Duodenal mucosa (tissue), 2 donors: ENCODE results near the gene LMNTD1.

Source experiments
- H3K27ac ChIP-seq: one replicate; pipeline ENCODE4 v1.7.0; 2013; ENCODE audit warnings: low read depth, low read length
- H3K27me3 ChIP-seq, 2 donors: one replicate each; pipeline ENCODE4 v1.7.0; 2013; ENCODE audit warnings: low read length in 2 of 2, control low read depth in 1 of 2; ENCODE audit not compliant: insufficient read depth in 2 of 2, control insufficient read depth in 1 of 2
- H3K36me3 ChIP-seq, 2 donors: one replicate each; pipeline ENCODE4 v1.7.0; 2013; ENCODE audit warnings: low read length in 2 of 2, control low read depth in 1 of 2; ENCODE audit not compliant: insufficient read depth in 2 of 2, control insufficient read depth in 1 of 2
- H3K4me1 ChIP-seq, 2 donors: one replicate each; pipeline ENCODE4 v1.7.0; 2013; ENCODE audit warnings: low read length in 2 of 2, control low read depth in 1 of 2; ENCODE audit not compliant: insufficient read depth in 2 of 2, control insufficient read depth in 1 of 2
- H3K4me3 ChIP-seq, 2 donors: one replicate each; pipeline ENCODE4 v1.7.0; 2013; ENCODE audit warnings: low read length in 2 of 2, low read depth in 1 of 2
- H3K9ac ChIP-seq, 2 donors: one replicate each; pipeline ENCODE4 v1.7.0; 2013; ENCODE audit warnings: low read length in 2 of 2, low read depth in 1 of 2
- H3K9me3 ChIP-seq, 2 donors: one replicate each; pipeline ENCODE4 v1.7.0; 2013; ENCODE audit warnings: low read length in 2 of 2, control low read depth in 1 of 2; ENCODE audit not compliant: control insufficient read depth in 1 of 2

The LMNTD1 gene

DNA sequence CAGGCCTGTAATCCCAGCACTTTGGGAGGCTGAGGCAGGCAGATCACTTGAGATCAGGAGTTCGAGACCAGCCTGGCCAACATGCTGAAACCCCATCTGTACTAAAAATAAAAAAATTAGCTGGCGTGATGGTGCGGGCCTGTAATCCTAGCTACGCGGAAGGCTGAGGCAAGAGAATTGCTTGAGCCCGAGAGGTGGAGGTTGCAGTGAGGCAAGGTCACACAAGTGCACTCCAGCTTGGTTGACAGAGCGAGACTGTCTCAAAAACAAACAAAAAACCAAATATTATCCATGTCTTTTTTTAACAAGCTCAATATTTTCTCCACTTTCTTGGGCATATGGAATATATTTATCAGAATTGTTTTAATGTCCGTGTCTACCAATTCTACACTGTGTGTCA lies 89.6 kb downstream of the LMNTD1 start:
- H3K4me1 ChIP-seq: no peaks in the 10 kb centered on the region
- H3K4me3 ChIP-seq: no peak overlapping the region
- H3K27ac ChIP-seq: no peak overlapping the region
- H3K9me3 ChIP-seq: no peaks in the 10 kb centered on the region
- H3K27me3 ChIP-seq: no peaks in the 10 kb centered on the region
- no peak overlapping the region for H3K9ac ChIP-seq
- no peaks in the 10 kb centered on the region for H3K36me3 ChIP-seq

DNA sequence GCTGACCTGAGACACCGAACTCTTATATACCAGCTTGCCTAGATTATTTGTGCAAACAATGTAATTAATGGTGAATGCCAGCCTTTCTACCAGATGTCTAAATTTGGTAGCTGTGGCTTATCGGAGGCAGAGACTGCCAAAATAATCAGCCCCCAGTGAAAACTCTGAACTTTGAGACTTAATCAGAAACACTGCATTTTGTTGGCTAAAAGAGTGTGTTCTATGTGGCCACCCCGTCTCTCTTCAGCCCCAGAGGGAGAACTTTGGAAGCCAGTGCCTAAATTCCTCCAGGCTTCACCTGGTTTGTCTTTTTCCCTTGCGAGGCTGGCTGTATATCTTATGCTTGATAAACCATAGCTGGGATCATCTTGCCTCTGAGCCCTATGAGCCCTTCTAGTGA lies 90.1 kb downstream of the LMNTD1 start:
- no peak overlapping the region for H3K27ac ChIP-seq
- H3K4me1 ChIP-seq: no peaks in the 10 kb centered on the region
- no peak overlapping the region for H3K4me3 ChIP-seq
- H3K9me3 ChIP-seq: no peaks in the 10 kb centered on the region
- no peaks in the 10 kb centered on the region for H3K27me3 ChIP-seq
- no peak overlapping the region for H3K9ac ChIP-seq
- no peaks in the 10 kb centered on the region for H3K36me3 ChIP-seq

DNA sequence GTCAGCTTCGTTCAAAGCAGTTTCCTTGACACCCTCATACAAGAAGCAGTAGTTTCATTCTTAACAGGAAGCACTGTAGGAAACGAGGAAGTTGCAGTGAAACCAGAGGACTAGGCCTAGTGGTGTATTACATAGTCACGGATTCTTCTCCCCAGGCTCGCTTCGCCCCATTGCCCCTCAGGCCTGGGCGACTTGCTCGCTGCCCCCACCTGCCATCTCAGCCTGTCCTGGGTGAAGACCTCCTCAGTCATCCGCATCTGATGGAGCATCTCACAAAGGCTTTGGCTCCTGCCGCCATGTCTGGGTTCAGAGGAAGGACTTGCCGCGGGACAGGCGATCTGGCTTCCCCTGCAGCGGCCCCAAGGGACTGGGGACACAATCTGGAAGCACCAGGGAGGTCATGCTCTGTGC lies 93.5 kb downstream of the LMNTD1 start:
- Histone ChIP-seq H3K9me3 (no peaks in the 10 kb centered on the region), H3K4me3 (no peak overlapping the region), H3K27ac (no peak overlapping the region), H3K4me1 (no peaks in the 10 kb centered on the region), H3K9ac (no peak overlapping the region), H3K36me3 (no peaks in the 10 kb centered on the region), H3K27me3 (no peaks in the 10 kb centered on the region)

DNA sequence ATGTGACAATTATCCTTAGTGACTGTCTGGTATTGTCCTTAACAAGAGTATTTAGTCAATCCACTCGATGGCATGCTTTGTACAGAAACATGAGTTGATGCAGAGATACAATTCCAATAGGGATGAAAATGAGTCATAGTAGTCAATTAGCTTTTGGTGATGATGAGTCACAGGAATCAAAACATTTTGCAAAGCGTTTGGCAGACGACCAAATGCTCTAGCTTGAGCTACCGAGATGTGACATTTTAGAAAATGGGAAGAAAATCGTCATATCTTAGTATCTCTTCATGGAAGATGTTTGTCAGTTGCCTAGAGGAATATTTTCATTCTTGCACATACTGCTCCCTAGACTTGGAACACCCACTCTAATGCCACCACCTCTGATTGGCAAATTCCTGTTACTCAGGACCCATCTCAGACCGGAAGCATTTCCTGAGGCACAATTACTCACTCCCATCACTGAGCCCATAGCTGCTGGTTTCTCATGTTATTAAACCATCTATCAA lies 95.0 kb downstream of the LMNTD1 start:
- Histone ChIP-seq H3K27ac (no peak overlapping the region), H3K4me3 (no peak overlapping the region), H3K36me3 (no peaks in the 10 kb centered on the region), H3K9ac (no peak overlapping the region), H3K9me3 (no peaks in the 10 kb centered on the region), H3K27me3 (no peaks in the 10 kb centered on the region), H3K4me1 (no peaks in the 10 kb centered on the region)

DNA sequence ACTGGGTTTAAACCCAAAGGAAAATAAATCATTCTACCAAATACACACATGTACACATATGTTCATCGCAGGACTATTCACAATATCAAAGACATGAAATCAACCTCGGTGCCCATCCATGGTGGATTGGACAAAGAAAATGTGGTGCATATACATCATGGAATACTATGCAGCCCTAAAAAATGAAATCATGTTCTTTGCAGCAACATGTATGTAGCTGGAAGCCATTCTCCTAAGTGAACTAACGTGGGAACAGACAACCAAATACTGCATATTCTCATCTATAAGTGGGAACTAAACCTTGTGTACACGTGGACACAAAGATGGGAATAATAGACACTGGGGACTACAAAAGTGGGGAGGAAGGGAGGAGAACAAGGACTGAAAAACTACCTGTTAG lies 96.6 kb downstream of the LMNTD1 start:
- Histone ChIP-seq H3K9ac (no peak overlapping the region), H3K4me1 (no peaks in the 10 kb centered on the region), H3K36me3 (no peaks in the 10 kb centered on the region), H3K27me3 (no peaks in the 10 kb centered on the region), H3K9me3 (no peaks in the 10 kb centered on the region), H3K27ac (no peak overlapping the region), H3K4me3 (no peak overlapping the region)

DNA sequence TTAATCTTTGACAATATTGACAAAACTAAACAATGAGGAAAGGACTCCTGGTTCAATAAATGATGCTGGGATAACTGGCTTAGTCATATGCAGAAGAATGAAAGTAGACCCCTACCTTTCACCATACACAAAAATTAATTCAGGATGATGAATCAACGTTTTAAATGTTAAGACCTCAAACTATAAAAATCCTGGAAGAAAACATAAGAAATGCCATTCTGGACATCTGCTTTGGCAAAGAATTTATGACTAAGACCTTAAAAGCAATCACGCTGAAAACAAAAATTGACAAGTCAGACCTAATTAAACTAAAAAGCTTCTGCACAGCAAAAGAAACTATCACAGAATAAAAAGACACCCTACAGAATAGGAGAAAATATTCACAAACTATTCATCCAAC lies 97.4 kb downstream of the LMNTD1 start:
- no peaks in the 10 kb centered on the region for H3K9me3 ChIP-seq
- no peaks in the 10 kb centered on the region for H3K4me1 ChIP-seq
- no peak overlapping the region for H3K27ac ChIP-seq
- H3K36me3 ChIP-seq: no peaks in the 10 kb centered on the region
- H3K9ac ChIP-seq: no peak overlapping the region
- H3K4me3 ChIP-seq: no peak overlapping the region
- no peaks in the 10 kb centered on the region for H3K27me3 ChIP-seq

DNA sequence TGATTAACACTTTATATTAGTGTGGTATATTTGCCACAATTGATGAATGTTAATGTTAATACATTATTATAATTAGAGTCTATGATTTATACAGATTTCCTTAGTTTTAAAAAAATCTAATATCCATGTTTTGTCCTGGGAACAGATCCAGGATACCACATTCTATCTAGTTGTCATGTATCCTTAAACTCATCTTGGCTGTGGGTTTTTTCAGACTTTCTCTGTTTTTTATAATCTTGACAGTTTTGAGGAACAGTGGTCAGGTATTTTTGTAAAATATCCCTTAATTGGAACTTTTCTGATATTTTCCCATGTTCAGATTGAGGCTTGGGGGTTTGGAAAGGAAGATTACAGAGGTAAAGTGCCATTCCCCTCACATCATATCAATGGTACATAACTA lies 104.1 kb downstream of the LMNTD1 start:
- Histone ChIP-seq H3K27me3 (no peaks in the 10 kb centered on the region), H3K9ac (no peak overlapping the region)

DNA sequence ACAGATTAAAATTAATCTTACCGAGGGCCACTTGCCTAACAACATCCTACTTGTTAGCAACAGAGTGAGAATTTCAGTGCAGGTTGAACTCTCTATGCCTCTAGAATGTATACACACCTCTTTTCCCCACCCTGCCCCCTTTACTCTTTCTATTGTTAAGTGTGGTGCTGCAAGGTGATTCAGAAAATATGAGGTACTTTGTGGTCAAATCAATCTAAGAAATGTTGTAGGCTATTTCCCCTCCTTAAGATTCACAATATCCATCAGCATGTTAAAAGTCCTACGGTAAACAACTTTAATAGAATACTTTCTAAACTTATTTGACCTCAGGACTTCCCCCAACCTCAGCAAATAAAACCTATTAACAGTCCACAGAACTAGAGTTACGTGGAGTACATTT lies 106.0 kb downstream of the LMNTD1 start:
- H3K9ac ChIP-seq: no peak overlapping the region
- no peaks in the 10 kb centered on the region for H3K36me3 ChIP-seq
- no peaks in the 10 kb centered on the region for H3K4me1 ChIP-seq
- no peak overlapping the region for H3K27ac ChIP-seq
- no peaks in the 10 kb centered on the region for H3K27me3 ChIP-seq
- no peak overlapping the region for H3K4me3 ChIP-seq
- no peaks in the 10 kb centered on the region for H3K9me3 ChIP-seq

More for the DNA sequence above, 104.1 kb downstream of the LMNTD1 start:
- Histone ChIP-seq H3K9me3 (no peaks in the 10 kb centered on the region), H3K4me1 (no peaks in the 10 kb centered on the region), H3K27ac (no peak overlapping the region), H3K36me3 (no peaks in the 10 kb centered on the region), H3K4me3 (no peak overlapping the region)

DNA sequence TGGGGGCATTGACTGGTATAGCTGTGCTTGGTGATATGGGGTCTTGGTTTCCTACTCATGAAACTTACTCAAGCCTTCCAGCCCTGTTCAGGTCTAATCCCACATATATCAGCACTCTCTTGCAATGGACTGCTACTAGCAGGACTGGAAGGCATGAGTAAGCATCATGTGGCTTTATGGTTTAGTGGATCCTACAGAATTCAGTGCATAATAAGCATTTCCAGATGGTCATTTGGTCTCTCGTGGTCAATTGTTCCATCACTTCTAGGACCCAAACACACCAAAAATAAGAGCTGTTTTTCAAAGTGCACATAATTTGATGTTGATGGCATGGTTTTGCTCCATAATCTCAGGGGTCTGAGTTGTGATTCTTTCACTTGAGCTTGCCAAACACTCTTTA lies 114.4 kb downstream of the LMNTD1 start:
- Histone ChIP-seq H3K27ac (no peak overlapping the region), H3K4me1 (peaks cover 0 to 4% of the 10 kb centered on the region in 2 donors), H3K4me3 (no peak overlapping the region), H3K9ac (no peak overlapping the region), H3K27me3 (no peaks in the 10 kb centered on the region), H3K9me3 (no peaks in the 10 kb centered on the region), H3K36me3 (no peaks in the 10 kb centered on the region)

DNA sequence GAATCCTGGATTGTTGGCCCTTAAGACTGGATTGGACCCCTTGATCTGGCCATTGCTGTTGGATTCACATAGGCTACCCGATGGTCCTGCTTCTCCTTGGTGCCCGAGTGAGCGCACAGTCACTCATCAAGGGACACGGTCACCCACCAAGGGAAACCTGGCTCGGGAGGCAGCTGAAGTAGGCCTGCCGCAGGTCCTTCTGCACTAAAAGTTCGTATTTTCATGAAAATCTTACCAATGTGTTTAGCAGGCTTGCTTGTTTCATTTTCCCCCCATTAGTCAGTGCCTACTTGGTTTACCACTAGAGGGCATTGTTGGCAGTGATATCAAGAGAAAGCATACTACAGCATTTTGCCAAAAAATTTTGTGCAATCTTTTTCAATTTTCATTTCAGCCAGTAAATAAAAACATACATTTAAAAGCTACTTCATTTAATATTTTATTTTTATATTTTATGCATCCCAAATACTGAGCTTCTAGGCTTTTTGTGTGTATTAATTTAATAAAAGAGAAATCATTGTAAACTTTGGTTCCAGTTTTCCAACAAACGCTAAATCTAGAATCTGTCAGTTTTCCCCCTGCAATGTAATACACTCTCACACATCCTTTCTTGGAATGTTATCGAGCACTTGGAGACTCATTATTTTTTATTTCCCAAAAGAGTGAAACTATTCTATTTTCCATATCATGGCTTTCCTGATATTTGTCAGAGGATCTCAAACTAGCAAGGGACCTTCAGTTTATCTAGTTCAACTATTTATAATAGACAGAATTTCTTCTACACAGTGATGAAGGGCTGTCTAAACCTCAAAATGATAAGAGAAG lies 116.7 kb downstream of the LMNTD1 start:
- H3K4me3 ChIP-seq: peak overlapping the region; percentile 57 to 62
- no peaks in the 10 kb centered on the region for H3K27me3 ChIP-seq
- H3K9ac ChIP-seq: peak overlapping the region in 1 of 2 donors; percentile 49
- no peaks in the 10 kb centered on the region for H3K36me3 ChIP-seq
- no peaks in the 10 kb centered on the region for H3K9me3 ChIP-seq
- no peak overlapping the region for H3K27ac ChIP-seq
- H3K4me1 ChIP-seq: peaks cover 0 to 4% of the 10 kb centered on the region in 2 donors
